Fibroblast of villous mesenchyme (primary cell): Measurements from ENCODE around the gene TBCC. TPM values are rescaled to one million over a fixed set of nuclear protein-coding genes. Genes with fewer than 3 reads are reported as not detected.

ENCODE experiments used
- DNase-seq: peaks from one replicate; pipeline ENCODE4 v3.0.0-alpha.2; 2010; ENCODE audit warnings: low read depth
- H3K4me3 ChIP-seq: 2 replicates; pipeline ENCODE4 v1.5.1; 2011; ENCODE audit warnings: low read depth, mild to moderate bottlenecking, low read length
- CTCF ChIP-seq: IDR thresholded peaks from 2 replicates; pipeline ENCODE4 v1.5.1; 2012; ENCODE audit warnings: low read depth, mild to moderate bottlenecking, low read length; ENCODE audit not compliant: insufficient read depth
- total RNA-seq: library from RNA; depleted of rRNA; stranded (reverse); fragments of >200 nt; gene quantifications from 2 replicates; pipeline ENCODE4 v1.2.3, GENCODE V29; 2012

TBCC gene
- total RNA-seq, 1 donor: 42.3 TPM

DNA sequence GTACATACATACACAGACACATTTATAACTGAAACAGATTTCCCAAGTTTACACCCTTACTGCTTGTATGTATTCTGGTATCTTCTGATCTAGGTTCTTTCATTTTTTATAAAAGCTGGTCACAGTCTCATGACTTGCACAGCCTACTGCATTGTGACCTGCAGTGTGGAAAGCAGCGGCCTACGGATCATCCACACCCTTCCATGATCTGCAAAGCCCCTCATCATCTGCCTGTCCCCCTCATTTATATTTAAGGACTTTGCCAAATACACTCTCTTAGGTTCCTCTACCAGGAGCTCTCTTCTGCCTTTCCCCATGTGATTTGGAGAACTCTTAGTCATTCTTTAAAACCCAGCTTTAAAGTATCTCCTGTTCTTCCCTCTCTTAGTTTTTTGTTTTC, 23.9 kb upstream of the TBCC start:
- no peak for TF ChIP-seq CTCF
- DNase-seq: no peak
- H3K4me3 ChIP-seq: no peak overlapping the region

DNA sequence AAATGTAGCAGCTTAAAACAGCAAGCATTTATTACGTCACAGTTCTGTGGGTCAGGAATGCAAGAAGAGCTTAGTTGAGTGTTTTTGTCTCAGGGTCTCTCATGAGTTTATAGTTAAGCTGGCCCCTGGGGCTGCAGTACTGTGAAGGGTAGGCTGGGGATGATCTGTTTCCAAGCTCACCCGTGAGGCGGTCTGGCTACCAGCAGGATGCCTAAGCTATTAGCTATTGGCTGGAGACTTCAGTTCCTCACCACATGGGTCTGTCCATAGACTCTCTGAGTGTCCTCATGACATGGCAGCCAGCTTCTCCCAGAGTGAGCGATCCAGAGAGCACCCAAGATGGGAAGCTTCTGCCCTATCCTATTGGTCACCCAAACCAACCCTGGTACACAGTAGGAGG, 23.1 kb upstream of the TBCC start:
- H3K4me3 ChIP-seq: no peak overlapping the region
- no peak for DNase-seq
- no peak for TF ChIP-seq CTCF

- DNase-seq: no peak
- no peak for TF ChIP-seq CTCF
- no peak overlapping the region for H3K4me3 ChIP-seq
These were observed 20.3 kb upstream of the TBCC start for GRCh38 chr6:42766163-42766670.

GRCh38 chr6:42764911-42765648, 19.2 kb upstream of the TBCC start:
- no peak overlapping the region for H3K4me3 ChIP-seq
- TF ChIP-seq CTCF: no peak
- DNase-seq: no peak

- no peak for DNase-seq
- no peak overlapping the region for H3K4me3 ChIP-seq
- no peak for TF ChIP-seq CTCF
These were observed 17.0 kb upstream of the TBCC start for GRCh38 chr6:42762950-42763349.

- no peak overlapping the region for H3K4me3 ChIP-seq
- DNase-seq: no peak
- TF ChIP-seq CTCF: no peak
These were observed 16.5 kb upstream of the TBCC start for GRCh38 chr6:42762426-42762859.
